ENCODE measurements around the gene MMP24. TPM values are rescaled to one million over a fixed set of nuclear protein-coding genes. Genes with fewer than 3 reads are reported as not detected.

The MMP24 gene
- total RNA-seq, 2 experiments from 2014 or later = not detected

GRCh38 chr20:35279533-35280174 lies 53.2 kb downstream of the MMP24 start:
- no peaks in the 10 kb centered on the region for H3K27me3 Mint-ChIP-seq
- H3K4me3 Mint-ChIP-seq = no peak overlapping the region
- no peaks in the 10 kb centered on the region for H3K9me3 Mint-ChIP-seq
- no peak for DNase-seq
- H3K36me3 Mint-ChIP-seq (ENCODE audit: low read depth) = peaks cover 44% of the 10 kb centered on the region
- peak overlapping the region; percentile 46 for H3K27ac Mint-ChIP-seq
- ChIA-PET CTCF (interaction anchor here (1.0 to 1.8 kb wide), 5 partner anchors 10 to 50 kb away, joined by 3 to 5 read pairs (median 4); no protein-coding TSS in a partner anchor), POLR2A (no interaction called here)
- peaks cover 39% of the 10 kb centered on the region for H3K4me1 Mint-ChIP-seq

- POLR2A ChIA-PET = interaction anchor here (0.6 kb wide), 1 partner anchor 133 kb away, joined by 4 read pairs; no protein-coding TSS in a partner anchor
- Mint-ChIP-seq H3K4me3 (no peak overlapping the region), H3K9me3 (no peaks in the 10 kb centered on the region)
Measured at GRCh38 chr20:35280523-35280922, 54.0 kb downstream of the MMP24 start.

GRCh38 chr20:35281506-35282101 lies 55.1 kb downstream of the MMP24 start:
- Mint-ChIP-seq H3K4me3 (no peak overlapping the region), H3K27ac (no peak overlapping the region), H3K27me3 (no peaks in the 10 kb centered on the region), H3K36me3 (ENCODE audit: low read depth) (peaks cover 42% of the 10 kb centered on the region), H3K4me1 (peaks cover 44% of the 10 kb centered on the region), H3K9me3 (no peaks in the 10 kb centered on the region)
- CTCF ChIA-PET = interaction anchor here (0.9 to 2.4 kb wide), 4 partner anchors 13 to 28 kb away, joined by 3 to 6 read pairs (median 4); no protein-coding TSS in a partner anchor
- no peak for DNase-seq
- POLR2A ChIA-PET = no interaction called here

More at GRCh38 chr20:35280523-35280922, 54.0 kb downstream of the MMP24 start:
- CTCF ChIA-PET = interaction anchor here (0.9 to 1.8 kb wide), 5 partner anchors 11 to 30 kb away, joined by 3 to 6 read pairs (median 4); no protein-coding TSS in a partner anchor
- Mint-ChIP-seq H3K27ac (no peak overlapping the region), H3K4me1 (peaks cover 45% of the 10 kb centered on the region), H3K27me3 (no peaks in the 10 kb centered on the region), H3K36me3 (ENCODE audit: low read depth) (peaks cover 47% of the 10 kb centered on the region)
- DNase-seq = no peak

GRCh38 chr20:35283441-35284266 lies 57.2 kb downstream of the MMP24 start:
- no peak for DNase-seq
- Mint-ChIP-seq H3K4me3 (peak overlapping the region; percentile 88), H3K27ac (peak overlapping the region; percentile 95), H3K36me3 (ENCODE audit: low read depth) (peaks cover 29% of the 10 kb centered on the region), H3K4me1 (peaks cover 30% of the 10 kb centered on the region), H3K9me3 (no peaks in the 10 kb centered on the region), H3K27me3 (no peaks in the 10 kb centered on the region)
- ChIA-PET CTCF (interaction anchor here (0.6 to 2.4 kb wide), 5 partner anchors 14 to 187 kb away, joined by 3 to 15 read pairs (median 6); partner anchors contain the start of gene EDEM2), POLR2A (interaction anchor here (1.0 kb wide), 2 partner anchors 171 to 459 kb away, joined by 3 read pairs; partner anchors contain the start of genes CEP250 and RBM39)

GRCh38 chr20:35284267-35284991 lies 57.9 kb downstream of the MMP24 start, which contains the start of gene EIF6:
Gene EIF6 (minus strand): TSS chr20:35284772. CDS start chr20:35284487, 285 bp downstream.
- peak; percentile 82 for DNase-seq
- CTCF ChIA-PET = interaction anchor here (0.6 to 2.4 kb wide), 5 partner anchors 14 to 188 kb away, joined by 3 to 15 read pairs (median 6); partner anchors contain the start of gene EDEM2
- Mint-ChIP-seq H3K27me3 (no peaks in the 10 kb centered on the region), H3K4me3 (peak within 1 kb of the TSS; percentile 88), H3K4me1 (peaks cover 30% of the 10 kb centered on the region), H3K27ac (peak within 1 kb of the TSS; percentile 95), H3K36me3 (ENCODE audit: low read depth) (peaks cover 23% of the 10 kb centered on the region), H3K9me3 (no peaks in the 10 kb centered on the region)
- POLR2A ChIA-PET = interaction anchor here (1.0 kb wide), 2 partner anchors 171 to 458 kb away, joined by 3 read pairs; partner anchors contain the start of genes CEP250 and RBM39

GRCh38 chr20:35284992-35285805 lies 58.7 kb downstream of the MMP24 start:
- peak overlapping the region; percentile 88 for H3K4me3 Mint-ChIP-seq
- no peak for DNase-seq
- POLR2A ChIA-PET = no interaction called here
- H3K27me3 Mint-ChIP-seq = no peaks in the 10 kb centered on the region
- no peaks in the 10 kb centered on the region for H3K9me3 Mint-ChIP-seq
- CTCF ChIA-PET = interaction anchor here (1.9 to 6.0 kb wide), 3 partner anchors 13 to 19 kb away, joined by 7 to 45 read pairs (median 15); no protein-coding TSS in a partner anchor
- peaks cover 29% of the 10 kb centered on the region for H3K4me1 Mint-ChIP-seq
- H3K27ac Mint-ChIP-seq = peak overlapping the region; percentile 95
- H3K36me3 Mint-ChIP-seq (ENCODE audit: low read depth) = peaks cover 16% of the 10 kb centered on the region

- no peaks in the 10 kb centered on the region for H3K27me3 Mint-ChIP-seq
- peaks cover 27% of the 10 kb centered on the region for H3K4me1 Mint-ChIP-seq
- H3K9me3 Mint-ChIP-seq = no peaks in the 10 kb centered on the region
- ChIA-PET POLR2A (no interaction called here), CTCF (interaction anchor here (6.0 kb wide), 1 partner anchor 19 kb away, joined by 45 read pairs; no protein-coding TSS in a partner anchor)
- DNase-seq = no peak
- peak overlapping the region; percentile 88 for H3K4me3 Mint-ChIP-seq
- H3K36me3 Mint-ChIP-seq (ENCODE audit: low read depth) = peaks cover 13% of the 10 kb centered on the region
- H3K27ac Mint-ChIP-seq = peak overlapping the region; percentile 95
Measured at GRCh38 chr20:35285806-35286076, 59.3 kb downstream of the MMP24 start.

- Mint-ChIP-seq H3K27me3 (no peaks in the 10 kb centered on the region), H3K4me1 (peaks cover 27% of the 10 kb centered on the region), H3K27ac (peak overlapping the region; percentile 95), H3K9me3 (no peaks in the 10 kb centered on the region), H3K36me3 (ENCODE audit: low read depth) (peaks cover 13% of the 10 kb centered on the region), H3K4me3 (peak overlapping the region; percentile 88)
- no peak for DNase-seq
- ChIA-PET CTCF (interaction anchor here (0.9 to 6.0 kb wide), 2 partner anchors 18 to 30 kb away, joined by 3 to 45 read pairs; no protein-coding TSS in a partner anchor), POLR2A (no interaction called here)
Measured at GRCh38 chr20:35286077-35286898, 59.8 kb downstream of the MMP24 start.

- H3K27me3 Mint-ChIP-seq = no peaks in the 10 kb centered on the region
- DNase-seq = no peak
- ChIA-PET CTCF (interaction anchor here (0.9 to 6.0 kb wide), 4 partner anchors 12 to 29 kb away, joined by 3 to 45 read pairs (median 4); no protein-coding TSS in a partner anchor), POLR2A (no interaction called here)
- peaks cover 25% of the 10 kb centered on the region for H3K4me1 Mint-ChIP-seq
- H3K4me3 Mint-ChIP-seq = no peak overlapping the region
- H3K9me3 Mint-ChIP-seq = no peaks in the 10 kb centered on the region
- H3K36me3 Mint-ChIP-seq (ENCODE audit: low read depth) = peaks cover 9% of the 10 kb centered on the region
- no peak overlapping the region for H3K27ac Mint-ChIP-seq
Measured at GRCh38 chr20:35286899-35287508, 60.5 kb downstream of the MMP24 start.

- Mint-ChIP-seq H3K27me3 (no peaks in the 10 kb centered on the region), H3K36me3 (ENCODE audit: low read depth) (peaks cover 5% of the 10 kb centered on the region), H3K9me3 (no peaks in the 10 kb centered on the region), H3K4me3 (no peak overlapping the region), H3K27ac (no peak overlapping the region), H3K4me1 (peaks cover 20% of the 10 kb centered on the region)
- CTCF ChIA-PET = interaction anchor here (0.6 to 6.0 kb wide), 5 partner anchors 11 to 191 kb away, joined by 3 to 45 read pairs (median 4); no protein-coding TSS in a partner anchor
- POLR2A ChIA-PET = no interaction called here
- no peak for DNase-seq
Measured at GRCh38 chr20:35287509-35288324, 61.2 kb downstream of the MMP24 start.

Measured in activated CD4-positive, alpha-beta T cell treated with anti-CD3 and anti-CD28 coated beads, Interleukin-2, amount 10 ng/mL, durations not matched to agents 7 days and 5 days (primary cell).